NCI-H2227 (cell line): ENCODE data around the gene RNF19B.
"Not testable (repeated sequence)": the region's sequence is repeated elsewhere in the genome, so short reads cannot be mapped to it uniquely, and the experiment has no call there.

Experiments used
- DNase-seq: peaks from one replicate; lab custom pipeline; 2025; ENCODE audit not compliant: unreplicated experiment; lab: John Stamatoyannopoulos, UW

RNF19B gene, protein sequence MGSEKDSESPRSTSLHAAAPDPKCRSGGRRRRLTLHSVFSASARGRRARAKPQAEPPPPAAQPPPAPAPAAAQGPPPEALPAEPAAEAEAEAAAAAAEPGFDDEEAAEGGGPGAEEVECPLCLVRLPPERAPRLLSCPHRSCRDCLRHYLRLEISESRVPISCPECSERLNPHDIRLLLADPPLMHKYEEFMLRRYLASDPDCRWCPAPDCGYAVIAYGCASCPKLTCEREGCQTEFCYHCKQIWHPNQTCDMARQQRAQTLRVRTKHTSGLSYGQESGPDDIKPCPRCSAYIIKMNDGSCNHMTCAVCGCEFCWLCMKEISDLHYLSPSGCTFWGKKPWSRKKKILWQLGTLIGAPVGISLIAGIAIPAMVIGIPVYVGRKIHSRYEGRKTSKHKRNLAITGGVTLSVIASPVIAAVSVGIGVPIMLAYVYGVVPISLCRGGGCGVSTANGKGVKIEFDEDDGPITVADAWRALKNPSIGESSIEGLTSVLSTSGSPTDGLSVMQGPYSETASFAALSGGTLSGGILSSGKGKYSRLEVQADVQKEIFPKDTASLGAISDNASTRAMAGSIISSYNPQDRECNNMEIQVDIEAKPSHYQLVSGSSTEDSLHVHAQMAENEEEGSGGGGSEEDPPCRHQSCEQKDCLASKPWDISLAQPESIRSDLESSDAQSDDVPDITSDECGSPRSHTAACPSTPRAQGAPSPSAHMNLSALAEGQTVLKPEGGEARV

DNA sequence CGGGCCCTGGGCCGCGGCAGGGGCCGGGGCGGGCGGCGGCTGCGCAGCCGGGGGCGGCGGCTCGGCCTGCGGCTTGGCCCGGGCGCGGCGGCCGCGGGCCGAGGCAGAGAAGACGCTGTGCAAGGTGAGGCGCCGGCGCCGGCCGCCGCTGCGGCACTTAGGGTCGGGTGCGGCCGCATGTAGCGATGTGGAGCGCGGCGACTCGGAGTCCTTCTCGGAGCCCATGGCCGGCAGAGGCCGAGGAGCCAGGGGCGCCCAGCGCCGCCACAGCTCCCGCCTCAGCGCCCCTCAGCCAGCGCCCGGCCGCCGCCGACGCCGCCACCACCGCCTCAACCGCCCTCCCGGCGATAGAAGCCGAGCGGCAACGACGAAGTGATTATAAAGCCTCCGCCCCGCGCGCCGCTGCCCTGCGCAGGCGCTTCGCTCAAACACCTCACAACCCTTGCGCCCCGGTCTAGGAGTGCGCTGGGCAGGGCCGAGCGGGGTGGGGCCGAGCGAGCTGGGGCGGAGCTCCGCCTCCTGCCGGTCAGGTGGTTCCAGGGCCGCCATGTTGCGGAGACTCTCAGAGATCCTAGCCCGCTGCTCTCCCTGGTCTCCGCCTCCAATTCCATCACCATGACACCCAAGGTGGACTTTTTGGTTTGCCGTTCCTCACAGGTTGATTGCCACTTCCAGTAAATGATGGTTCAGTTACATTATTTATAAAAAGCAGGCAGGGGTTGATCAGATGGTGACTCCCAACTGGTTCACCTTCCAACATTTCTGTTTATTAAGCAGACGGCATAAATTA lies at the start of gene RNF19B:
TSS of gene RNF19B (minus strand) at position 349 of the 790 bp plus-strand sequence. CDS start at position 225, 124 bp downstream.
- peak; percentile 98 for DNase-seq

DNA sequence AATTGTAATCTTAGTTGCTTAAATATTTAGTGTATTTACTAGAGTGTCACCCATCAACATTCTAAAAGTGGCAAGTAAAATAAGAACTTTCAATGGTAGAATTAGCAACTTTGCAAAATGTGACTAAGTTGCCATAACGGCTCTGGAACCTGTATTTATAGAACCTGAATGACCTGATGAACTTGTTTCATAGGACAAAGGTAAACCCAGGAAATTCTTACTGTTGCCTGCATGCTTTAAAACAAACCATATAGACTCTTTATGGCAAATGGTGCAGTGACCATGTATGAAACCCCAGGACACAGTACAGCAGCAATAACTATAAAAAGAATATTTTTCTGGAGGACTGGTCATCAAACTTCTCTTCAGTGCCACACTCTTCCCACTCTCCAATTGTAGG lies 49.2 kb upstream of the RNF19B start:
- no peak for DNase-seq

DNA sequence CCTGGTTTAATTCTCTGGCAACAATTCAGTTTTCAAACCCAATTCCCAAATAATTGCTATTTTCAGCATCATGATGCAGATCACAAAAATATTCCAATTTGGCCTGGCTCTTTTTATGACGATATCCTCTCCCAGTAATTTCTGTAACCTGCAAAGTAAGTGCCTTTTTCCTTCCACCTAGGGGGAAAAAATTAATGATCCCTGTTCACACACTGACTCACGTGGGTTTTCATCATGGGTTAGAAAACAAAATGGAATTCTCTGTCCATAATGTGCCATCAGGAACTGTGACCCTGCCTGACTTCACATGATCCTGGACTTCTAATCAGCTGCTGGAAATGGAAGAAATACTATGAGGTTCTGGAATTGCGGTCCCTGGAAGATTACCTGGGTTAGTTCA lies 47.6 kb upstream of the RNF19B start:
- DNase-seq = no peak

DNA sequence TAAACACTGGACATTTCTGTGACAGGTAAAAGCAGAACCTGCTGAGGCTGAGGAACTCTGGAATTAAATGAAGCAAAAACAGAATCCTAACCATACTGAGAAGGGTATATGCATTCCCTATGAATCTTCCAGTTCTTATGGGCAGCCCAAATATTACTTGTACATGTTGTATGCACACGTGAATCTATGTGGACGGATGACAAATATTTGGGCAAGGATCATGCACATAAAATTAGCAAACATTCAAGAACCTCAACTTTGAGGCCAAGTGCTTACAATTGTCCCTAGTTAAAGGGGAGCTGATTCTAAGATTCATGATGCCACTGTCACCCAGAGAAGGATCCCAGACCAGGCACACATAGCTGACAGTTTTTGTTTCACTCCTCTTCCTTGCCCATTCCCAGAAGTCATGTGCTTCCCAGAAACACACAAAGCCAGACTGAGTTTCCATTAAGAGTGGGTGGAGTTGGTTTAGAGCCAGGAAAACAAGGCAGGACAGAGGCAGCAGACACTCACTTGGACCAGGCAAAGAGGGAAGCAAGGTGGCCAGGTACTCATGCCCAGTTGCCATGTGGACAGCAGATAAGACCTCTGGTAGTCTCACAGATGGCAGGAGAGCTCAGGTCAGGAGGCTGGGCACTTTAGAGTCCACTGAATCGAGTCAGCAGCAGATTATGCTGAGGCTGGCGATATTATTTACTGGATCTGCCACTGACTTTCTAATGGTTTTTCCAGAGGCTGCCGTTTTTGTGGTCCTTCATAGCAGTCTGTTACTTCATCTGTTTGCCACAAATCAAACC lies 46.5 kb upstream of the RNF19B start:
- no peak for DNase-seq

DNA sequence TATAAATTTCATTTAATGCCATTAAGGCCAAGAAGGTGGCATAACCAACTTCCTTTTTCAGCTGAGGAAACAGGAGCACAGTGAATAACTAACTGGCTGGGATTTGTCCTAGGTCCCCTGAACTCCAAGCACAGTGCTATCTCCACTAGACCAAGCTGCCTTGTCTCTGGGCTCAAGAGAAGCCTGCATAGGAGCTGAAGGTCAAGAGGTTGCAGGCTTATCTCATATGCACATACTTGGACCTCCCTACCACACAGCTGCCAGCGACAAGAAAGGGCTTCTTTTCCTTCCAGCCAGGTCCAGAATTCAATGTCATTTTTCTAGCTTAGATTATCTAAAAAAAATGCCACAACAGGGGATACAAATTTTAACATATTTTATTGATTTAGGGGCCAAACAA lies 45.0 kb upstream of the RNF19B start:
- DNase-seq = no peak

DNA sequence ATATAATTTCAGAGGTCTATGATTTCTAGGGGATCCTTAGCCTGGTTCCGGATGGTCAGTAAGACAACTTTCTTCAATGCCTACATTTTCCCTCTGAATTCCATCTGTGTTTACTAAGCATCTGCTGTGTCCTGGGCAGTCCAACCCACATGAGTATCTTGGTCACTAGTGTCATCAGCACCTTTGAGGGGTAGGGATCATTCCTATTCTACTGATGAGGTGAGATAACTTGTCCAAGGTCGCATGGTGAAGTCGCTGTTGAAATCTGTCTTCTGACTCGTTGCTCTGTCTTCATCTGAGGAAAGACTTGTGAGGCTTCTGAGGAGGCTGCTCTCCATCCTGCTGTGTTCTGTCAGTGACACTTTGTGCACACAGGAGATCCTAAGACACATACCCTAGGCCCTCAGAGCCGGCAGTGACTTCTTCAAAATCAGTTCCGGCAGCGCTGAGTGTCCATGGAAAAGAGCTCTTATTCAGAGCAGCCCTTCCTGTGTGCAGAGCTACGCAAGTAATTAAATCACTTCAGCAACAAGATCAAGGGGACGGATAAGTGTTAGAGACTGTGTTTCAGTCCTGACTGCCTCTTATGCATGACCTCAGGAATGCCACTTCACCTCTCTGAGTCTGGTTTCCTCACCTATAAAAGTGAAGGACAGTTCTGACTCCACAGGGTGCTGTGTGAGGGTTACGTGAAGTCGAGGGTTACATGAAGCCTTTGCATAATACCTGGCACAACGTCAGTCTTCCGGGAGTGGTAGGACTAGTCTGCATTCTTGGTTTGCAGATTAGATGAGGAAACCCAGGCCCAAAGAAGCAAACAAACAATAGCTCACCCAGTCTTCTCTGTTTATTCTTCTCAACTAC lies 43.7 kb upstream of the RNF19B start:
- no peak for DNase-seq

DNA sequence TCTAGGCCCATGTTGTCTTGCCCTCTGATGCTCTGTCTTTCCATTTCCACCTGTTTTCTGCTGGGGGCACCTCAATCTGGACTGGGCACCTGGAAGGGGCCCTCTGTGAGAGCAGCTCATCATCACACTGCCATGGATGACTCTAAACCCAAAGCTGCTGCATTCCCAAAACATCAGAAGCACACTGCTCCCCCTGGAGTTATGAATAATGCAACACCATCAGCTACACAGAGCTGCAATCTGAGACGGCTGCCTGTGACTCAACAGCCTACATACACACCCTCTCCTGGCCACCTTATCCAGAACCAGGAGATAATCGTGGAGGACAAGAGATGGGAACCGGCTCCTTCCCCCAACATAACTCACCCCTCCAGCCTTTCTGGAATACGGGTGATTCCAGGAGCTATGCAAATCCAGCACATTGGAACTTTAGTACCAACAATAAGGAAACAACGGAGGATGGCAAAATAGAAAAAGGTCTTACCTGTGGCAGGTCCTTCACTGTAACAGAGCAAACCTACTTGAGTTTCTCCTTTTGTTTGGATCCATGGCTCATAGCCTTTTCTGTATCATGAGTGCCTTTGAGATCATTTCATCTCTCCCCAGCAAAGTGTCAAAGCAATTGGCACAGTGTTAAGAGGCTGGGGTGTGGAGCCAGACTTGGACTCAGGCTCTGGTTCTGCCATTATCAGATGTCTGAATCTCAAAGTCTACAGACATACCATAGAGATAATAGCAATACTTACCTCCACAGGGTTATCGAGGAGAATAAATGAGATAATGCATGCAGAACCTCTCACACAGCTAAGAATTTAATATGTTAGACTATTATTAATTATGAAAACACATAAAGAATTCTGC lies 42.8 kb upstream of the RNF19B start:
- peak; percentile 42 for DNase-seq

DNA sequence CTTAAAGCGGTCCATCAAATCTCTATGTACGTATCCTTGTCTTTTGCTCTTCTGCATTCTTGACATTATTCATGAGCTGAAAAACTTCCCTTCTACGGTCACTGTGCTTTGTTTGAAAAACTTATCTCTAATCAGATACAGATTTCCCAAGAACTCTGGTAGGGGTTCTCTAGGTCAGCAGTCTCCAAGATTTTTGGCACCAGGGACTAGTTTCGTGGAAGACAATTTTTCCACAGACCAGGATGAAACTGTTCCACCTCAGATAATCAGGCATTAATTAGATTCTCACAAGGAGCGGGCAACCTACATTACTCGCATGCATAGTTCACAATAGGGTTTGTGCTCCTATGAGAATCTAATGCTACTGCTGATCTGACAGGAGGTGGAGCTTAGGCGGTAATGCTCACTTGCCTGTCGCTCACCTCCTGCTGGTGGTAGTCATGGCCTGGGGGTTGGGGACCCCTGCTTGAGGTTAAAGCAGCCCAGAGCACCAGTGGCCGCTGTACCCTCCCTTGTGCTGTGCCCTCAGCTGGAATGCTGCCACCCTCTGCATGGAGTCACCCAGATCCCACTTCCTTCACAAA lies 41.3 kb upstream of the RNF19B start:
- no peak for DNase-seq

DNA sequence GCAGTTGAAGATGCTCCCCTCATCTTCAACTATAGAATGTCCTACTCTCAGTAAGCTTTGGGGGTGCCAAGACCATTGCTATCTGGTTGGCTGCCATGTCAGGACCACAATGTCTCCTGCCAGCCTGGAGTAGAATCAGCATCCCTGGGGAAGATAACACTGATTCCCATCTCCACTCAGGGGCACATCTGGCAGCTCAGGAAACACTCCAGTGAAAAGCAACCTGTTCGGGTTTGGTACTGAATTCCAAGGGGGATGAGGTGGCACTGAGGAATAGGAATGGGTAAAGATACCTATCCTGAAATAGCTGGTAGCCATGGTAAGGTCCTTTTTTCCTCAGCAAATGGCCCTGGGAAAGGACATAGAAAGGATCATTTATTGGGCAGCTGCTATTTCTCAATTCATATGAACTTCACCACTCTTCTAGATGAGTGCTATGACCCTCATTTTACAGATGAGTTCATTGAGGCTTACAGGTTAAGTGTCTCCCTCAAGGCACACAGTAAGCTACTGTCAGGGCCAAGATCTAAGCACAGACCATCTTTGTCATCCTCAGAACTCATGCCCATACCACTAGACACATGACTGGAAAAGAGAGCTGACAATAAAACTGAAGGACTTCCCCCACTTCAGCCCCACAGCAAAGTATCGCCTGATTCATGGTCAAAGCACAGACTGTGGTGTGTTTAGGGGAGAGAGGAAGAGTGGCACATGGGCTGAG lies 40.7 kb upstream of the RNF19B start:
- no peak for DNase-seq

DNA sequence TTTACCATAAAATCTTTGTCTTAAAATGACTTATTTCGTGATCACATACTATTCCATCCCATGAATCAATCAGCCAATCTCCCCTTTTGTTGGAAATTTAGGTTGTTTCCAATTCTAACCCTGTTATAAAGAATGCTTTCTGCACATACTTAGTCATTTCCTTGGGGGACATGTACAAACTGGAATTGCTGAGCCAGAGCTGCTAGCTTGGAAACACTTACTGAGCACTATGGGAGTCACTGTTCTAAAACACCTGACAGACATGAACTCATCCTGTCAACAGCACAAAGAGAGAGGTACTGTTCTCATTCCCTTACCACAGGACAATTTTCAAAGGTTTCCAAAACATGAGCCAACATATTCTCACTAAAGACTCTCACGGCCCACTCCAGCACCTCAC lies 40.0 kb upstream of the RNF19B start:
- no peak for DNase-seq

DNA sequence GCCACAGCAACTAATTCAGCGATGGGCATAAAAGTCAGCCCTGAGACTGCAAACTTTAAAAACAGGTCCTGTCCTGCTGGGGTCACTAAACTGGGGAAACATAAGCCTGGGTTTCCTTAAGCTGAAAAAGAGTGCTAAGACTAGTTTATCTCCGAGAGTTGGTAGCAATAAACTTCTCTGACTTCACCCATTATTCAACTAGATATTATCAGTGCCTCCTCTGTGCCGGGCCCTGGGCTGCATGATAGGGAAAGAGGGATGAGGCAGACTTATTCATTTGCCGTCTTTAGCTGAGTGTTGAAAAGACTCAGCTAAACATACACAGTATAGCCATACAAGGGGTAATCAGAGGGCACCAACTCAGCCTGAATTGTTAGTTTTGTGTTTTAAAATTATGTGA lies 39.0 kb upstream of the RNF19B start:
- no peak for DNase-seq

DNA sequence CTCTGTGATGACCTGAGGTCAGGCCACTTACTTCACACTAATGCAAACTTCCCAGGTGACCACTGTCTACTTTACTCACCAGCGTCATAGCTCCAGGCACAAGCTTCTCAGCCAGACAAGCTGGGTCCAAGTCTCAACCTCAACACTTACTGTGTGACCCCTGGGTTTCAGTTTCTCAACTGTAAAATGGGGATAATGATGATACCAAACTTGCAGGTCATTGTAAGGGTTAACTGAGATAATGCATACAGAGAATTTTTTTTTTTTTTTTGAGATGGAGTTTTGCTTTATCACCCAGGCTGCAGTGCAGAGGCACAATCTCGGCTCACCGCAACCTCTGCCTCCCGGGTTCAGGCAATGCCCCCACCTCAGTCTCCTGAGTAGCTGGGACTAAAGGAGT lies 37.4 kb upstream of the RNF19B start:
- no peak for DNase-seq

DNA sequence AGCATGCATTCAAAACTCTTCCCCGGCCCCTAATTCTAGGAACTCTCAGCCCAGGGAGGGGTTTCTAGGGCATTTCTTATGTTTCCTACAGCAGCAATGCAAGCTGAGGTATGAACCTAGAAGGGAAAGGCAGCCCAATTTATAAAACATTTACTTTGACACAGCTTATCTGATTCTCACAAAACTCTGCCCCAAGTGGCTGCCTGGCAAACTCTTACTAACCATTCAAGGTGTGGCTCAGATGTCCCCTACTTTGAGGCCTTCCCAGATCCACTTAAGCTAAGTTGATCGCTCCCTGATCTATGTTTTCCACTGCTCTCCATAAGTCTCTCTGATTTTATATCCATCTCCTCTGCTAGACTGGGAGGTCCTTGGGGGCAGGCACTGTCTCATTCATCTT lies 36.7 kb upstream of the RNF19B start:
- no peak for DNase-seq

DNA sequence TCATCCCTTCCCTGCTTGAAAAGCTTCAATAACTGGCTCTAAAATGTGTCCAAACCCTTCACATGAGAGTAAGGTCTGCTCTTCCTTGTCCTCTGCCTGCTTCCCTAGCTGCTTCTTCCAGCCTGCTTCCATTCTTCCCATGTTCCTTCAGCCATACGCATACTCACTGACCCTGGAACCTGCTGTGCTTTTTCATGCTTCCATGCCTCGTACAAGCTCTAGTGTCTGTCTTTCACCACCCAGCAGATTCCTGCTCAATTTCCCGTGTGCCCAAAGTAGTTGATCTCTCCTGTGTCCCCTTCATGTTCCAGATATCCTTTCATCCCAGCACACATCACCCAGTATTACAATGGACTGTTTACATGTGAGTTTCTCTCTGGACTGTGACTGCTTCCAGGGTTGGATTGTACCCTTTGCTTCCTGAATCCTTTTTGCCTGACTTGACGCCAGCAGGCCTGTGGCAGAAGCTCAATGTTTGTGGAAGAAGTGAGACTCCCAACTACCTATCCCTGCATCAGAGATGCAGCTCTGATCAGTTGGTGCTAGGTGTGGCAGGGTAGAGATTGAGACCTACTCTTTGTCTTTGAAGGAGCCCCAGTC lies 35.9 kb upstream of the RNF19B start:
- no peak for DNase-seq

DNA sequence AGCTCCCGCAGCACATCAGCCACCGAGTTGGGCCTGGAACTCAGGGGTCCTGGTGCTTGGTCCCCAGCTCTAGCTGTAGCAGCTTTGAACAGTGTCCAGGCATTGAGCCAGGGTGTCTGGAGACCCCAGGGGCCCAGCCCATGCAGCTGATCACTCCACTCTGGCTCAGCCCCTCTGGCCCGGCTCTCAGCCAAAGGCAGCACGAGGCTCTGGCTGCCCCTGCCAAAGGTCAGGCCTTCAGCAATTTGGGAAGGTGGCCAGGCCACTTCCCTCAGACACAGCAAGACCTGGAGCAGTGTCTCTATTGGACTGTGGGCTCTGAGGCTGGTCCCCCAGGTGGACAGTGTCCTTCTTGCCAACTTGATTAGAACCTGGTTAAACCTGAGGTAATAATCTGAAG lies 34.4 kb upstream of the RNF19B start:
- no peak for DNase-seq

DNA sequence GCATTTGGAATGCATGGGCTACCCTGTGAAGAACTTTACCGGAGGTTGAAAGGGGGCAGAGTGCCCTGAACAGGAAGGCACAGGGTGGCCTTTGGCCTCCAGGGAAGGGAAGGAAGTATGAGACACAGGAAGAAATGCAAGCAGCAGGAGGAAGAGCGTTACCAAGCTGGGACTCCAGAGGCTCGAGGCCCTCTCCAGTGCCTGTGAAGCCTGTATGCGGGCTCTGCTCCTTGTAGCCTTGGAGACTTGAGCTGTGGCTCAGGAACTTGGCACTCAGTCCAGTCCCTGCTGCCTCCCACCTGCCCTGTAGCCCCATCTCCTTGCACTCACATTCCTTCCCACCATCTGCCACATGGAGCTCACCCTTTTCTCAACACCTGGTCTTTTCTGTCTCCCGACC lies 33.5 kb upstream of the RNF19B start:
- DNase-seq = no peak

DNA sequence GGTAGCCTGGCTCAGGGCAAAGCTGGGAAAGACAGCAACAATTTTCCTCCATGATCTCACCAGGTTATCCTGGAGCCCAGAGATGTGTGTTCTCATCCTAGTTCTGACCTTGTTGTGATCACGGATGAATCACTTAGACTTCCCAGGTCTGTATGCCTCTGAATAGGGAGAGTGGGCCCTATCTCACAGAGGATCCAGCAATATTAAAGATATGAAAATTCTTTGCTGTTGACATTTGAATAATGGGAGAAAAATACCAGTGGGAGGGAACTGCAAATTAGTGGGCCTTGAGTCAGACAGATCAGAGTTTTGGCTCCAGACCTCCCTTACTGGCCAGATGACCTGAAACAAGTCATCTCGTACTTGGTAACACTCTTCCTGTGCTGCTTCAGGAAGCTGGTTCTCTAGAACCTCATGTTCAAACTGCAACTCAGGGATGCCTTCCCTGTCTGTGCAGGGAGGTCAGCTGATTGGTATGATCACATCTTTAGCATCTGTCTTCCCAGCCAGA lies 32.8 kb upstream of the RNF19B start:
- no peak for DNase-seq

DNA sequence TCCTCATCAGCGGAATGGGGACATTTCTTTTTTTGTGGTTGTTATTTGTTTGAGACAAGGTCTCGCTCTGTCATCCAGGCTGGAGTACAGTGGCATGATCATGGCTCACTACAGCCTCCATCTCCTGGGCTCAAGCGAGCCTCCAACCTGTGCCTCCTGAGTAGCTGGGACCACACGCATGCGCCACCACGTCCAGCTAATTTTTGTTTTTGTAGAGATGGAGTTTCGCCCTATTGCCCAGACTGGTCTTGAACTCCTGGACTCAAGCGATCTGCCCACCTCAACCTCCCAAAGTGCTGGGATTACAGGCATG lies 28.7 kb upstream of the RNF19B start:
- not testable (repeated sequence) for DNase-seq
